ENCODE data around the gene DCXR. TPM values are rescaled to one million over a fixed set of nuclear protein-coding genes. Genes with fewer than 3 reads are reported as not detected.
A peak's percentile ranks its signal among the peaks of the same experiment; 100 is the strongest.

Gene DCXR
- total and polyA plus RNA-seq, 2 of the 13 experiments (the other 11 are each of a cell fraction or from before 2014, with no cell fraction given): 287 to 311 TPM

- TF ChIP-seq, protein P1, sequence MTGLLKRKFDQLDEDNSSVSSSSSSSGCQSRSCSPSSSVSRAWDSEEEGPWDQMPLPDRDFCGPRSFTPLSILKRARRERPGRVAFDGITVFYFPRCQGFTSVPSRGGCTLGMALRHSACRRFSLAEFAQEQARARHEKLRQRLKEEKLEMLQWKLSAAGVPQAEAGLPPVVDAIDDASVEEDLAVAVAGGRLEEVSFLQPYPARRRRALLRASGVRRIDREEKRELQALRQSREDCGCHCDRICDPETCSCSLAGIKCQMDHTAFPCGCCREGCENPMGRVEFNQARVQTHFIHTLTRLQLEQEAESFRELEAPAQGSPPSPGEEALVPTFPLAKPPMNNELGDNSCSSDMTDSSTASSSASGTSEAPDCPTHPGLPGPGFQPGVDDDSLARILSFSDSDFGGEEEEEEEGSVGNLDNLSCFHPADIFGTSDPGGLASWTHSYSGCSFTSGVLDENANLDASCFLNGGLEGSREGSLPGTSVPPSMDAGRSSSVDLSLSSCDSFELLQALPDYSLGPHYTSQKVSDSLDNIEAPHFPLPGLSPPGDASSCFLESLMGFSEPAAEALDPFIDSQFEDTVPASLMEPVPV (CRISPR knock-in tag; IDR thresholded peaks at IDR 0.05): peak; percentile 83
- TF ChIP-seq ETS1 (CRISPR knock-in tag; IDR thresholded peaks at IDR 0.05): no peak
- TF ChIP-seq SRSF4 (IDR thresholded peaks at IDR 0.05; ENCODE audit: low read depth, low read length, poor library complexity, severe bottlenecking): peak; percentile 73
- 0 out of 2 replicates have a peak, but pooled peaks have one; percentile 46 for TF ChIP-seq SKIL (CRISPR knock-in tag; IDR thresholded peaks at IDR 0.05; ENCODE audit: borderline replicate concordance)
- no peak for TF ChIP-seq RBAK (CRISPR knock-in tag; IDR thresholded peaks at IDR 0.05)
- no peak for TF ChIP-seq NR3C1 (CRISPR knock-in tag; IDR thresholded peaks at IDR 0.05)
- no peak for TF ChIP-seq ZNF530 (CRISPR knock-in tag; IDR thresholded peaks at IDR 0.05; ENCODE audit: low read depth)
- peak; percentile 29; the same call in 1 of the 2 replicates for TF ChIP-seq ZNF263 (CRISPR knock-in tag; IDR thresholded peaks at IDR 0.05)
- TF ChIP-seq ZBTB2 (CRISPR knock-in tag; IDR thresholded peaks at IDR 0.05; ENCODE audit: low read depth): 0 out of 2 replicates have a peak, but pooled peaks have one; percentile 21
- TF ChIP-seq ZNF441 (CRISPR knock-in tag; IDR thresholded peaks at IDR 0.05; ENCODE audit: borderline replicate concordance): peak; percentile 72; the same call in 1 of the 2 replicates
- TF ChIP-seq ZNF577 (CRISPR knock-in tag; IDR thresholded peaks at IDR 0.05; ENCODE audit: borderline replicate concordance, low read depth): no peak
- peak; percentile 95 for TF ChIP-seq ZNF580 (CRISPR knock-in tag; IDR thresholded peaks at IDR 0.05; ENCODE audit: borderline replicate concordance, low read depth)
- TF ChIP-seq ZNF34 (CRISPR knock-in tag; IDR thresholded peaks at IDR 0.05; ENCODE audit: borderline replicate concordance): peak; percentile 56; the same call in 1 of the 2 replicates
- TF ChIP-seq DNMT1 (CRISPR knock-in tag; IDR thresholded peaks at IDR 0.05): peak; percentile 97
- TF ChIP-seq, protein P2, sequence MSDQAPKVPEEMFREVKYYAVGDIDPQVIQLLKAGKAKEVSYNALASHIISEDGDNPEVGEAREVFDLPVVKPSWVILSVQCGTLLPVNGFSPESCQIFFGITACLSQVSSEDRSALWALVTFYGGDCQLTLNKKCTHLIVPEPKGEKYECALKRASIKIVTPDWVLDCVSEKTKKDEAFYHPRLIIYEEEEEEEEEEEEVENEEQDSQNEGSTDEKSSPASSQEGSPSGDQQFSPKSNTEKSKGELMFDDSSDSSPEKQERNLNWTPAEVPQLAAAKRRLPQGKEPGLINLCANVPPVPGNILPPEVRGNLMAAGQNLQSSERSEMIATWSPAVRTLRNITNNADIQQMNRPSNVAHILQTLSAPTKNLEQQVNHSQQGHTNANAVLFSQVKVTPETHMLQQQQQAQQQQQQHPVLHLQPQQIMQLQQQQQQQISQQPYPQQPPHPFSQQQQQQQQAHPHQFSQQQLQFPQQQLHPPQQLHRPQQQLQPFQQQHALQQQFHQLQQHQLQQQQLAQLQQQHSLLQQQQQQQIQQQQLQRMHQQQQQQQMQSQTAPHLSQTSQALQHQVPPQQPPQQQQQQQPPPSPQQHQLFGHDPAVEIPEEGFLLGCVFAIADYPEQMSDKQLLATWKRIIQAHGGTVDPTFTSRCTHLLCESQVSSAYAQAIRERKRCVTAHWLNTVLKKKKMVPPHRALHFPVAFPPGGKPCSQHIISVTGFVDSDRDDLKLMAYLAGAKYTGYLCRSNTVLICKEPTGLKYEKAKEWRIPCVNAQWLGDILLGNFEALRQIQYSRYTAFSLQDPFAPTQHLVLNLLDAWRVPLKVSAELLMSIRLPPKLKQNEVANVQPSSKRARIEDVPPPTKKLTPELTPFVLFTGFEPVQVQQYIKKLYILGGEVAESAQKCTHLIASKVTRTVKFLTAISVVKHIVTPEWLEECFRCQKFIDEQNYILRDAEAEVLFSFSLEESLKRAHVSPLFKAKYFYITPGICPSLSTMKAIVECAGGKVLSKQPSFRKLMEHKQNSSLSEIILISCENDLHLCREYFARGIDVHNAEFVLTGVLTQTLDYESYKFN (CRISPR knock-in tag; conservative IDR thresholded peaks at IDR 0.05): peak; percentile 69
- peak; percentile 89 for TF ChIP-seq ASH2L (IDR thresholded peaks at IDR 0.05; ENCODE audit: insufficient read length, low read depth, low read length)
- TF ChIP-seq FOSL2 (CRISPR knock-in tag; IDR thresholded peaks at IDR 0.05): peak; percentile 56
These were observed at the start of gene DCXR (continued) for GRCh38 chr17:82037092-82037888.
